ENCODE results near the gene GRIFIN.
A peak's percentile ranks its signal among the peaks of the same experiment; 100 is the strongest.
"Not testable (repeated sequence)": the region's sequence is repeated elsewhere in the genome, so short reads cannot be mapped to it uniquely, and the experiment has no call there.

The GRIFIN gene

GRCh38 chr7:2477447-2478398 lies 1.5 kb upstream of the GRIFIN start:
- DNase-seq, result no peak

- no peak for DNase-seq
Observed at GRCh38 chr7:2476776-2477446, 713 bp upstream of the GRIFIN start.

GRCh38 chr7:2475678-2476015 lies 551 bp downstream of the GRIFIN start:
- no peak for DNase-seq

GRCh38 chr7:2474813-2475677 lies 1.2 kb downstream of the GRIFIN start:
- no peak for DNase-seq

- DNase-seq, result no peak
Observed at GRCh38 chr7:2474224-2474623, 2.0 kb downstream of the GRIFIN start.

- no peak for DNase-seq
Observed at GRCh38 chr7:2473496-2474180, 2.6 kb downstream of the GRIFIN start.

- no peak for DNase-seq
Observed at GRCh38 chr7:2472739-2473138, 3.5 kb downstream of the GRIFIN start.

GRCh38 chr7:2471396-2471795 lies 4.8 kb downstream of the GRIFIN start:
- DNase-seq, result no peak

GRCh38 chr7:2471022-2471329 lies 5.2 kb downstream of the GRIFIN start:
- DNase-seq, result no peak

GRCh38 chr7:2470204-2471021 lies 5.8 kb downstream of the GRIFIN start:
- DNase-seq, result no peak

GRCh38 chr7:2469460-2470203 lies 6.6 kb downstream of the GRIFIN start:
- DNase-seq, result not testable (repeated sequence)

- DNase-seq, result no peak
Observed at GRCh38 chr7:2468227-2468626, 8.0 kb downstream of the GRIFIN start.

GRCh38 chr7:2466675-2467074 lies 9.5 kb downstream of the GRIFIN start:
- no peak for DNase-seq

- DNase-seq, result peak; percentile 27
Observed at GRCh38 chr7:2465928-2466327, 10.3 kb downstream of the GRIFIN start.

GRCh38 chr7:2462731-2463130 lies 13.5 kb downstream of the GRIFIN start:
- no peak for DNase-seq

GRCh38 chr7:2461268-2462026 lies 14.8 kb downstream of the GRIFIN start:
- DNase-seq, result no peak

GRCh38 chr7:2460641-2461040 lies 15.6 kb downstream of the GRIFIN start:
- no peak for DNase-seq

GRCh38 chr7:2460188-2460587 lies 16.0 kb downstream of the GRIFIN start:
- no peak for DNase-seq

GRCh38 chr7:2459674-2460073 lies 16.5 kb downstream of the GRIFIN start:
- DNase-seq, result no peak

GRCh38 chr7:2453849-2454248 lies 22.3 kb downstream of the GRIFIN start:
- DNase-seq, result not testable (repeated sequence)

All from NCI-H1048 (cell line).